ENCODE measurements around the gene LRP11. TPM values are rescaled to one million over a fixed set of nuclear protein-coding genes. Genes with fewer than 3 reads are reported as not detected.
"Not testable (repeated sequence)": the region's sequence is repeated elsewhere in the genome, so short reads cannot be mapped to it uniquely, and the experiment has no call there.

Gene LRP11
- polyA plus RNA-seq, 1 donor from 2014 or later = 57.0 TPM

- Histone ChIP-seq H3K27ac (ENCODE audit: low read length) (no peak overlapping the region), H3K79me2 (replicated peaks; ENCODE audit: insufficient read depth, low read length) (no peaks in the 10 kb centered on the region), H4K20me1 (ENCODE audit: insufficient read depth) (no peaks in the 10 kb centered on the region), H3K27me3 (ENCODE audit: insufficient read depth, low read depth, low read length) (no peaks in the 10 kb centered on the region), H3F3A (ENCODE audit: insufficient read depth, low read length, poor library complexity, severe bottlenecking) (no peaks in the 10 kb centered on the region), H3K4me3 (ENCODE audit: low read length) (no peak overlapping the region), H3K9me2 (ENCODE audit: insufficient read depth, low read length) (no peaks in the 10 kb centered on the region), H3K4me2 (ENCODE audit: low read length) (no peak overlapping the region), H3K9me3 (ENCODE audit: low read length) (no peaks in the 10 kb centered on the region), H3K9ac (ENCODE audit: low read length) (no peak overlapping the region), H3K36me3 (ENCODE audit: insufficient read depth, low read length) (no peaks in the 10 kb centered on the region), H2AFZ (ENCODE audit: low read depth, low read length) (no peak overlapping the region)
- no peak for TF ChIP-seq TAF1 (IDR thresholded peaks at IDR 0.05; ENCODE audit: low read depth)
- no peak for TF ChIP-seq EP300 (conservative IDR thresholded peaks at IDR 0.05; ENCODE audit: poor library complexity, severe bottlenecking)
- TF ChIP-seq POLR2AphosphoS5 (IDR thresholded peaks at IDR 0.05) = no peak
- no peak for TF ChIP-seq RAD21 (conservative IDR thresholded peaks at IDR 0.05)
Observed at GRCh38 chr6:149909701-149910470, 45.7 kb upstream of the LRP11 start.

GRCh38 chr6:149908480-149908879 lies 44.3 kb upstream of the LRP11 start:
- not testable (repeated sequence) for H2AFZ ChIP-seq (ENCODE audit: low read depth, low read length); H3K9ac ChIP-seq (ENCODE audit: low read length); H3K27me3 ChIP-seq (ENCODE audit: insufficient read depth, low read depth, low read length); H3F3A ChIP-seq (ENCODE audit: insufficient read depth, low read length, poor library complexity, severe bottlenecking); H3K9me2 ChIP-seq (ENCODE audit: insufficient read depth, low read length); H3K27ac ChIP-seq (ENCODE audit: low read length); H4K20me1 ChIP-seq (ENCODE audit: insufficient read depth); H3K4me3 ChIP-seq (ENCODE audit: low read length); H3K79me2 ChIP-seq (replicated peaks; ENCODE audit: insufficient read depth, low read length); H3K36me3 ChIP-seq (ENCODE audit: insufficient read depth, low read length); H3K9me3 ChIP-seq (ENCODE audit: low read length); H3K4me2 ChIP-seq (ENCODE audit: low read length)

GRCh38 chr6:149907317-149907716 lies 43.2 kb upstream of the LRP11 start:
- no peak overlapping the region for H3K27ac ChIP-seq (ENCODE audit: low read length)

GRCh38 chr6:149906405-149906804 lies 42.2 kb upstream of the LRP11 start:
- TF ChIP-seq MXI1 (conservative IDR thresholded peaks at IDR 0.05; ENCODE audit: poor library complexity, severe bottlenecking) = no peak
- TF ChIP-seq POLR2AphosphoS5 (IDR thresholded peaks at IDR 0.05) = no peak
- H3K9ac ChIP-seq (ENCODE audit: low read length) = no peak overlapping the region
- no peak overlapping the region for H3K4me3 ChIP-seq (ENCODE audit: low read length)
- no peaks in the 10 kb centered on the region for H4K20me1 ChIP-seq (ENCODE audit: insufficient read depth)
- H3K4me2 ChIP-seq (ENCODE audit: low read length) = no peak overlapping the region
- H3K27me3 ChIP-seq (ENCODE audit: insufficient read depth, low read depth, low read length) = no peaks in the 10 kb centered on the region
- H3K36me3 ChIP-seq (ENCODE audit: insufficient read depth, low read length) = no peaks in the 10 kb centered on the region
- H2AFZ ChIP-seq (ENCODE audit: low read depth, low read length) = no peak overlapping the region
- H3K27ac ChIP-seq (ENCODE audit: low read length) = no peak overlapping the region
- no peaks in the 10 kb centered on the region for H3K9me3 ChIP-seq (ENCODE audit: low read length)
- no peaks in the 10 kb centered on the region for H3F3A ChIP-seq (ENCODE audit: insufficient read depth, low read length, poor library complexity, severe bottlenecking)
- no peaks in the 10 kb centered on the region for H3K9me2 ChIP-seq (ENCODE audit: insufficient read depth, low read length)
- no peaks in the 10 kb centered on the region for H3K79me2 ChIP-seq (replicated peaks; ENCODE audit: insufficient read depth, low read length)

More at GRCh38 chr6:149907317-149907716, 43.2 kb upstream of the LRP11 start:
- H3F3A ChIP-seq (ENCODE audit: insufficient read depth, low read length, poor library complexity, severe bottlenecking) = no peaks in the 10 kb centered on the region
- no peaks in the 10 kb centered on the region for H4K20me1 ChIP-seq (ENCODE audit: insufficient read depth)
- H3K9me3 ChIP-seq (ENCODE audit: low read length) = no peaks in the 10 kb centered on the region
- H3K79me2 ChIP-seq (replicated peaks; ENCODE audit: insufficient read depth, low read length) = no peaks in the 10 kb centered on the region
- H3K9ac ChIP-seq (ENCODE audit: low read length) = no peak overlapping the region
- no peaks in the 10 kb centered on the region for H3K9me2 ChIP-seq (ENCODE audit: insufficient read depth, low read length)
- H2AFZ ChIP-seq (ENCODE audit: low read depth, low read length) = no peak overlapping the region
- TF ChIP-seq SMC3 (conservative IDR thresholded peaks at IDR 0.05; ENCODE audit: poor library complexity) = no peak
- TF ChIP-seq TAF1 (IDR thresholded peaks at IDR 0.05; ENCODE audit: low read depth) = no peak
- no peak for TF ChIP-seq POLR2AphosphoS5 (IDR thresholded peaks at IDR 0.05)
- TF ChIP-seq MXI1 (conservative IDR thresholded peaks at IDR 0.05; ENCODE audit: poor library complexity, severe bottlenecking) = no peak
- no peak for TF ChIP-seq EP300 (conservative IDR thresholded peaks at IDR 0.05; ENCODE audit: poor library complexity, severe bottlenecking)
- TF ChIP-seq EZH2 (IDR thresholded peaks at IDR 0.05; ENCODE audit: borderline replicate concordance, insufficient read depth, low read length, poor library complexity, severe bottlenecking) = no peak
- H3K4me2 ChIP-seq (ENCODE audit: low read length) = no peak overlapping the region
- no peaks in the 10 kb centered on the region for H3K27me3 ChIP-seq (ENCODE audit: insufficient read depth, low read depth, low read length)
- H3K4me3 ChIP-seq (ENCODE audit: low read length) = no peak overlapping the region
- no peaks in the 10 kb centered on the region for H3K36me3 ChIP-seq (ENCODE audit: insufficient read depth, low read length)

Measured in neural cell (in vitro differentiated cells).